Stimulated activated naive CD8-positive, alpha-beta T cell treated with anti-CD3 and anti-CD28 coated beads, Interleukin-15, Interleukin-2, amounts not matched to agents 100 ng/mL and 50 ng/mL, for 24 hours (primary cell): ENCODE results near the gene MRPL58.
"Not testable (repeated sequence)": the region's sequence is repeated elsewhere in the genome, so short reads cannot be mapped to it uniquely, and the experiment has no call there.

Experiments
- H3K27ac Mint-ChIP-seq: one replicate; pipeline ENCODE4 v1.8.0; 2021; ENCODE audit warnings: mild to moderate bottlenecking, mixed read lengths
- H3K27me3 Mint-ChIP-seq: one replicate; pipeline ENCODE4 v1.8.0; 2021; ENCODE audit warnings: mixed read lengths
- H3K36me3 Mint-ChIP-seq: one replicate; pipeline ENCODE4 v1.8.0; 2021; ENCODE audit warnings: low read depth, mixed read lengths
- H3K4me1 Mint-ChIP-seq: one replicate; pipeline ENCODE4 v1.8.0; 2021; ENCODE audit warnings: low read depth, mixed read lengths
- H3K4me3 Mint-ChIP-seq: one replicate; pipeline ENCODE4 v1.8.0; 2021; ENCODE audit warnings: mild to moderate bottlenecking, mixed read lengths
- H3K9me3 Mint-ChIP-seq: one replicate; pipeline ENCODE4 v1.8.0; 2021; ENCODE audit warnings: mixed read lengths

MRPL58 gene

DNA sequence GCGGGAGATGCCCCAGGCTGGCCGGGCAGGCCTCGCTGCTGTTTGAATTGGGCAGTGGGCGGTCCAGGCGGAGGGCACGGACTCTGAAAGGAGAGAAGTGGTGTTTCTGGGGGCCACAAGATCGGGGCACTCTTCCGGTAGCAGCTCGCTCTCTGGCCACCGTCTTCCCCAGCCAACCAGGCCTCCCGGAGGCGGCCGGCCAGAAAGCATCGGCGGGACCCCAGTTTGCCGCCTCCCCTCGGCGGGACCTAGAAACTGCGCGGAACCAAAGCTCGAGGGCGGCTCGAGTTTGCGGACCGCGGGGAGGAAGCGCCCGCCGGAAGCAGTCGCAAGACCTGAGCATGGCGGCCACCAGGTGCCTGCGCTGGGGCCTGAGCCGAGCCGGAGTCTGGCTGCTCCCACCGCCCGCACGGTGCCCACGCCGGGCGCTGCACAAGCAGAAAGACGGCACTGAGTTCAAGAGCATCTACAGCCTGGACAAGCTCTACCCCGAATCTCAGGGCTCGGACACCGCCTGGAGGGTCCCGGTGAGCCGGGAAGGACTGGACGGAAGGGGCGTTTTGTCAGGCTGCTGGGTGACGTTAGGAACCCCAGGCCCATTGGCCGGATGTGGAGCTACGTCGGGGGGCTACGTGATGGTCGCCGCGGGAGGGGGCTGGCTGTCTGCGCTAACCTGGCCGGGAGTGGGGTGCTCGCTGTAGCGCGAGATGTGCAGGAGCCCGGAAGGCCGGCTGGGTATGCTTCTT, at the start of gene MRPL58:
MRPL58 (plus strand) TSS at position 325 of the 746 bp plus-strand sequence; CDS start at position 342, 17 bp downstream.
- H3K27me3 Mint-ChIP-seq, result no peaks in the 10 kb centered on the region
- H3K9me3 Mint-ChIP-seq, result no peaks in the 10 kb centered on the region
- H3K4me1 Mint-ChIP-seq, result peaks cover 34% of the 10 kb centered on the region
- H3K27ac Mint-ChIP-seq, result peak within 1 kb of the TSS; percentile 93
- peak within 1 kb of the TSS; percentile 86 for H3K4me3 Mint-ChIP-seq
- H3K36me3 Mint-ChIP-seq, result peaks cover 23% of the 10 kb centered on the region

- no peaks in the 10 kb centered on the region for H3K27me3 Mint-ChIP-seq
- no peaks in the 10 kb centered on the region for H3K9me3 Mint-ChIP-seq
- no peaks in the 10 kb centered on the region for H3K36me3 Mint-ChIP-seq
- no peak overlapping the region for H3K4me3 Mint-ChIP-seq
- no peak overlapping the region for H3K27ac Mint-ChIP-seq
- H3K4me1 Mint-ChIP-seq, result peaks cover 7% of the 10 kb centered on the region
These were observed 48.8 kb upstream of the MRPL58 start for GRCh38 chr17:74963656-74964055.

- H3K4me1 Mint-ChIP-seq, result peaks cover 7% of the 10 kb centered on the region
- H3K36me3 Mint-ChIP-seq, result no peaks in the 10 kb centered on the region
- no peaks in the 10 kb centered on the region for H3K9me3 Mint-ChIP-seq
- H3K27ac Mint-ChIP-seq, result no peak overlapping the region
- no peak overlapping the region for H3K4me3 Mint-ChIP-seq
- H3K27me3 Mint-ChIP-seq, result no peaks in the 10 kb centered on the region
These were observed 48.2 kb upstream of the MRPL58 start for GRCh38 chr17:74964246-74964761.

DNA sequence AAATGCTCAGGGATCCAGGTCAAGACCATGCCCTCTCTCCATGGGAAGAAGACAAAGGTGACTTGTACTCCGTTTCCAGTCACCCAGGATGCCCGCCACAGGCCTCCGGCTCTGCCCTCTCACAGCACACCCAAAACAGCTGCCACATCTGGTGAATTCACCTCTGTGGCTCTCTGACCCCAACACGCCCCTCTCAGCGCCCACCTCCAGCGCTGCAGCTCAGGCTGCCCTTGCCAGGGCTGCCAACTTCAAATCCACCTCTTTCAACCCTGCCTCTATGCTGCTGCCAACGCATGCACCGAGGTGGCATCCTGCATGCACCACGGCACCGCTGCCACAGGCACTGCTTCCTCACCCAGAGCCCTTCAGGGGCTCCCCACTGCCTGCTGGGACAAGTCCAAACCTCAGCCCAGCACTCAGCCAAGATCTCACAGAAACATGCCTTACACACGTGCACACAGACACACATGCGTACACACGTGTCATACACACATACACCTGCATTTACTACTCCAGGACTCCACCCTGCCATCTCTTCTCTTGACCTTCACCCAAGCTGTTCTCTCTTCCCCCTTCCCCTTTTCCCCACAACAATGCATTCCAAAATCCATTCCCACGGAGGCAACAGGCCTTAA, 47.4 kb upstream of the MRPL58 start:
- H3K36me3 Mint-ChIP-seq, result no peaks in the 10 kb centered on the region
- peaks cover 7% of the 10 kb centered on the region for H3K4me1 Mint-ChIP-seq
- no peak overlapping the region for H3K27ac Mint-ChIP-seq
- no peaks in the 10 kb centered on the region for H3K27me3 Mint-ChIP-seq
- H3K4me3 Mint-ChIP-seq, result no peak overlapping the region
- no peaks in the 10 kb centered on the region for H3K9me3 Mint-ChIP-seq

- Mint-ChIP-seq H3K4me1 (peaks cover 5% of the 10 kb centered on the region), H3K36me3 (no peaks in the 10 kb centered on the region), H3K27ac (no peak overlapping the region), H3K9me3 (no peaks in the 10 kb centered on the region), H3K4me3 (no peak overlapping the region), H3K27me3 (peaks cover 7% of the 10 kb centered on the region)
These were observed 44.1 kb upstream of the MRPL58 start for GRCh38 chr17:74968361-74968780.

DNA sequence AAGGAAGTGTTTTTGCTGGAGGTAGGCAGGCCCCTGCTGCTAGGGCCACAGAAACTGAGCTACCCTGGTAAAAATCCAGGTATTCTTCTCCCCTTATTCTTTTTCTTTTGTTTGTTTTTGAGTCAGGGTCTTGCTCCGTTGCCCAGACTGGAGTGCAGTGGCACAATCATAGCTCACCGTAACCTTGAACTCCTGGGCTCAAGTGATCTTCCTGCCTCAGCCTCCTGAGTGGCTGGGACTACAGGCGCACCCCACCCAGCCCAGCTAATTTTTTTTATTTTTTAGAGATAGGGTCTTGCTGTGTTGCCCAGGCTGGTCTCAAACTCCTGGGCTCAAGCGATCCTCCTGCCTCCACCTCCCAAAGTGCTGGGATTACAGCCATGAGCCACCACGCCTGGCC, 43.0 kb upstream of the MRPL58 start:
- not testable (repeated sequence) for H3K4me1 Mint-ChIP-seq, H3K27ac Mint-ChIP-seq, H3K4me3 Mint-ChIP-seq, H3K9me3 Mint-ChIP-seq, H3K36me3 Mint-ChIP-seq
- peaks cover 11% of the 10 kb centered on the region for H3K27me3 Mint-ChIP-seq

DNA sequence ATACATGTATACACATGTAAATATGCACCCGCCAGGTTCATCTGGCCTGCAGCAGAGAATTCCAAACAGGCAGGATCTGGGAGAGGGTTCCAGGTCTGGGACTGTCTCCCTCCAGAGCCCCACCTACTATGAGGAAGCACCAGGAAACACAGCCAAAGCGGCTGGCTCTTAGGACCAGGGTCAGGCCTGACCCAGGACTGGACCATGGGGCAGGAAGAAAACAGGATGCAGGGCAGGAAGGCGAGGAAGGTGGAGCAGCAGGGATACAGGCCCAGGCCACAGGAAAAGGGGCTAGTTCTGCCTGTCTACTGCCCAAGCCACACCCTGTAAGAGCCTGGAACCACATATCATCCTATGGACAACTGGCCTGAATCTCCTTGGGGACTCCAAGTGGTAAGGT, 42.1 kb upstream of the MRPL58 start:
- no peak overlapping the region for H3K27ac Mint-ChIP-seq

DNA sequence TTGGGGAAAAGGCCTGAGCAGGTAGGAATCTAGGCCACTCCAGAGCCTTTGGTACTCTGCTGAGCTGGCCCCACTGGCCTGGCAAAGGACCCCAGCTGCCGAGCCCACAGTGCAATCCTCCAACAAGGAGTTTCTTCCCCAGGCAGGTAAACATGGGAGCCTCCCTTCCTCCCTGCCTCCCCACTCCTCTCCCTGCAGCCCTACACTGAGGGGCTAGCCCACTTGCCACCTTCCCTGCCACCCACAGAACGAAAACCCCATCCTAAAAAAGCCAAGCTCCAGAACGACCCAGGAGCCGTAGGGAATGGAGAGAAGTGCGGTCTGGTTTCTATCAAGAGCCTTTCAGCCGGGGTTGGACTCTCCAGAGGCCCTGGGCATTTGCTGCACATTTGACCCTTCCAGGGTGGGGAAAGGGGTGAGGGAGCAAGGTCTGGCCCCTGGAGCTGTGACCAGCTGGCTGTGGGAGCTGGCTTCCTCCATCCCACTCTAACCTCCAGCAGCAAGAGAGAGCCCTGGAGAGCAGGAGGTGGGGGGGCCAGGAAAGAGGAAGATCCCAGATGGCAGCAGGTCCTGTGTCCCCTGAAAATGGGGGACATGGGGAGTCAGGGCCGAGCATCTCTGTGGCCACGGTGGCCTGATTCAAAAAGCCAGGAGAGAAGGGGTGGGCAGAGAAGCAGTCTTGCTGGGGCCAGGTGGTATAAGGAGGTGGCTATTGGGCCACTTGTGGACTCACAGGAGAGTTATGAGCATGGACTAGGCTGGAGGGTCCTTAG, 41.2 kb upstream of the MRPL58 start:
- peaks cover 18% of the 10 kb centered on the region for H3K27me3 Mint-ChIP-seq
- peak overlapping the region; percentile 35 for H3K4me3 Mint-ChIP-seq
- no peaks in the 10 kb centered on the region for H3K9me3 Mint-ChIP-seq
- peaks cover 5% of the 10 kb centered on the region for H3K4me1 Mint-ChIP-seq
- no peaks in the 10 kb centered on the region for H3K36me3 Mint-ChIP-seq
- no peak overlapping the region for H3K27ac Mint-ChIP-seq

More for the DNA sequence above, 42.1 kb upstream of the MRPL58 start:
- Mint-ChIP-seq H3K4me1 (peaks cover 5% of the 10 kb centered on the region), H3K36me3 (no peaks in the 10 kb centered on the region), H3K27me3 (peaks cover 15% of the 10 kb centered on the region), H3K9me3 (no peaks in the 10 kb centered on the region), H3K4me3 (no peak overlapping the region)

DNA sequence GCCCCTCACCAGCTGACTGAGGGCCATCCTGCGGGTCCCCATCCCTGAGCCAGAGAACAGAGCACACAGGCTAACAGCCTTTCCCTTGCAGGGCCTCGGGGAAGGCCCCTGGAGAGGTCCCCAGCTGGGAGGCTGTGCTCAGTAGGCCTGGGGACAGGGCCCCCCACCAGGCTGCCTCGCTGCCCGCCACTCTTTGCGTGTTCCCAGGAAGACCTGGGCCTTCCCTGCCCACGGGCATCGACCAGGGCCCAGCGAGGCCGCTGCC, 40.7 kb upstream of the MRPL58 start:
- H3K36me3 Mint-ChIP-seq, result no peaks in the 10 kb centered on the region
- no peak overlapping the region for H3K4me3 Mint-ChIP-seq
- no peak overlapping the region for H3K27ac Mint-ChIP-seq
- no peaks in the 10 kb centered on the region for H3K9me3 Mint-ChIP-seq
- peaks cover 18% of the 10 kb centered on the region for H3K27me3 Mint-ChIP-seq
- peaks cover 5% of the 10 kb centered on the region for H3K4me1 Mint-ChIP-seq

DNA sequence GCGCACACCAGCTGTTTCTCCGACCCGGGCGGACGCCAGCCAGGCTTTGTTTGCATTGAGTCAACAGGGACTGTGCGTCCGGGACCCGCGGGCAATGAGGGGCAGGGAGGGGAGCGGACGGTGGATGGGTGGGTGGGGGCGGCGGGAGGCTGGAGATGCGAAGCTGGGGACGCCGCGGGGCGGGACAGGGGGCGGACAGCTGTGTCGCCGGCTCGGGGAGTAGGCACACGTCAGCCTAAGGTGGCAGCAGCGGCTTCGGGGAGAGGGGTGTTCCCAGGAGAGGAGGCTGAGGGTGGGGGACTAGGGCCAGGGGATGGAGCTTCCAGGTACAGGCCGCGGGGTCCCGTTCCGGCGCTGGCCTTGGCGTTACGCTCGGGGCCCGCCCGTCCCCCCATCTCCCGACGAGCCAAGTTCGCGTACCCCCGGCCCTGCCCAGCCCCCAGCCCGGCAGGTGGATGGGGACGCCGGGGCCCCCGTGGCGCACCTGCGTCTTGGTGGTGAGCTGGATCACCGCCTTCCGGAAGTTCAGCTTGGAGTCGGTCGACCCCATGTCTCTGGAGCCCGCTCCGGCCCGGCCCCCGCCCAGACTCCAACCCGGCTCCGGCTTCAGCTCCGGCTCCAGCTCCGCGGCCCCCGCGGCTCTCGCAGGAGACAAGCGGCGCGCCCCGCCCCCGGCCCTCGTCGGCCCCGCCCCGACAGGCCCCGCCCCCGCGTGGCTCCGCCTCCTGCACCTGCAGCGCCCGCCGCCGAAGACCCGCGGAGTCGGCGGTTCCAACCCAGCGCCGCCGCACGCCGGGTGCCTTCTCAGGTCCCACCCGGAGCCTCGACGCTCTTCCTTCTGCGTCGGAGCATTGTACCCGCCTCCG, 40.1 kb upstream of the MRPL58 start, which contains the start of gene HID1:
HID1 (minus strand) TSS at position 653 of the 866 bp plus-strand sequence; CDS start at position 550, 103 bp downstream.
- Mint-ChIP-seq H3K27me3 (peaks cover 18% of the 10 kb centered on the region), H3K36me3 (no peaks in the 10 kb centered on the region), H3K4me1 (peaks cover 5% of the 10 kb centered on the region), H3K4me3 (peak within 1 kb of the TSS; percentile 76), H3K9me3 (no peaks in the 10 kb centered on the region), H3K27ac (no peak within 1 kb of the TSS)

DNA sequence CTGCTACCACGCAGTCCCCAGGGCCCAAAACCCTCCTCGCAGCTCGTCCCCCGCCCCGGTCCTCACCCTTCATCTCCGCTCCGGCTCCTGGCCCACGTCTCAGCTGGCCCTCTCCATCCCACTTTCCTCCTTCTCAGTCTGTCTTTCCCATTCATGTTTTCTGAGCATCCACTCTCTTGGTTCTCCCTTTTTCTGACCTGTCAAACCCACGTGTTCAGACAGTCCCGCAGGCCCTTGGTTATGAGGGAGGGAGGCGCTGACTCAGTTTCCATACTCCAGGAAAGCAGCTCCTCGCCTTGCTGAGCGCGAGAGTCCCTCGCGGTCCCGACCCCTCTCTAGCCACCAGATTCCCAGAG, 39.5 kb upstream of the MRPL58 start:
- Mint-ChIP-seq H3K27me3 (peaks cover 18% of the 10 kb centered on the region), H3K36me3 (no peaks in the 10 kb centered on the region), H3K9me3 (no peaks in the 10 kb centered on the region), H3K4me1 (peaks cover 5% of the 10 kb centered on the region), H3K4me3 (peak overlapping the region; percentile 76), H3K27ac (no peak overlapping the region)

DNA sequence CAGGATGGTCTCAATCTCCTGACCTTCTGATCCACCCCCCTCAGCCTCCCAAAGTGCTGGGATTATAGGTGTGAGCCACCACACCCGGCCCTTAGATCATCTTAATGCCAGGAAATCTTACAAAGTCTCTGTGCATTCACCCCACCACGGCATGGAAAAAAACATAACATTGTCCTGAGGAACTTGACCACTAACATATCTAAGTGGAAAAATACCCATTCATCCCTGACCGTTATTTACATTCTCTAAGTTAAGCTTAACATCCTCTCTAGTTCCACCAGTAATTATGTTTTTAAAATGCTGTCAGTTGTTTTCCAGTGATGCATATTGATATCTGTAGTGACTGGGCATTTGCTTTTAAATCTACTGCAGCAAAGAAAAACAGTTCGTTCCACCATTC, 36.5 kb upstream of the MRPL58 start:
- peaks cover 18% of the 10 kb centered on the region for H3K27me3 Mint-ChIP-seq
- H3K36me3 Mint-ChIP-seq, result no peaks in the 10 kb centered on the region
- no peak overlapping the region for H3K4me3 Mint-ChIP-seq
- H3K9me3 Mint-ChIP-seq, result no peaks in the 10 kb centered on the region
- no peak overlapping the region for H3K27ac Mint-ChIP-seq
- peaks cover 6% of the 10 kb centered on the region for H3K4me1 Mint-ChIP-seq

GRCh38 chr17:74977802-74978201, 34.7 kb upstream of the MRPL58 start:
- H3K9me3 Mint-ChIP-seq, result no peaks in the 10 kb centered on the region
- peaks cover 20% of the 10 kb centered on the region for H3K27me3 Mint-ChIP-seq
- no peak overlapping the region for H3K27ac Mint-ChIP-seq
- no peak overlapping the region for H3K4me3 Mint-ChIP-seq
- H3K36me3 Mint-ChIP-seq, result no peaks in the 10 kb centered on the region
- H3K4me1 Mint-ChIP-seq, result peaks cover 17% of the 10 kb centered on the region

DNA sequence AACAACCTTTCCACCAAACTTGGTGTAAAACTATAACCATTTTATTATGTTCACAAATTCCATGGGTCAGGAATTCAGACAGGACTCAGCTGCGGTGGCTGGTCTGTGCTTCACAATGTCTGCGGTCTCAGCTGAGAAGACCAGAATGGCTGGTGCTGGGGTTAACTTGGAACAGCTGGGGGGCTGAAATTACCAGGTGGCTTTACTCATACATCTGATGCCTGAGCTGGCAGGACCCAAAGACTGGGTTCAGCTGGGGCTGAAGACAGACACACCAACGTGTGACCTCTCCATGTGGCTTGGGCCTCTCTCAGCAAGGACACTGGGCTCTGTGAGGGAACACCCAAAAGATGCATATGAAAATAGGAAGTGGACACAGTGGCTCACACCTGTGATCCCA, 34.2 kb upstream of the MRPL58 start:
- Mint-ChIP-seq H3K4me3 (no peak overlapping the region), H3K27me3 (peaks cover 16% of the 10 kb centered on the region), H3K9me3 (no peaks in the 10 kb centered on the region), H3K4me1 (peaks cover 13% of the 10 kb centered on the region), H3K36me3 (no peaks in the 10 kb centered on the region), H3K27ac (no peak overlapping the region)
